Measurements from ENCODE around the gene MYL10. TPM values are rescaled to one million over a fixed set of nuclear protein-coding genes. Genes with fewer than 3 reads are reported as not detected.
"Not testable (repeated sequence)": the region's sequence is repeated elsewhere in the genome, so short reads cannot be mapped to it uniquely, and the experiment has no call there.

The MYL10 gene
- polyA plus RNA-seq, 4 donors, result not detected

- no peak overlapping the region for H3K4me3 ChIP-seq (ENCODE audit: low read depth in 1 of 3, low read length in 3 of 3)
- no peaks in the 10 kb centered on the region for H3K9me3 ChIP-seq (ENCODE audit: control insufficient read depth in 2 of 2, insufficient read depth in 1 of 2, low read depth in 1 of 2, low read length in 1 of 2)
- peaks cover 0 to 3% (median 0%) of the 10 kb centered on the region in 3 donors for H3K27me3 ChIP-seq (ENCODE audit: control insufficient read depth in 3 of 3, insufficient read depth in 3 of 3, low read length in 3 of 3)
- no peaks in the 10 kb centered on the region for H3K36me3 ChIP-seq (ENCODE audit: control insufficient read depth in 3 of 3, insufficient read depth in 2 of 3, low read depth in 1 of 3, low read length in 3 of 3)
- DNase-seq (no peak), FAIRE-seq (no peak)
- 74 to 87% (median 79%) methylated on average over 13 of the region's 13 CpGs for WGBS, 3 donors
- H3K27ac ChIP-seq (ENCODE audit: low read depth in 1 of 3, low read length in 2 of 3), result no peak overlapping the region
- H3K4me1 ChIP-seq (ENCODE audit: control insufficient read depth in 3 of 3, insufficient read depth in 2 of 3, low read depth in 1 of 3, low read length in 2 of 3), result peaks cover 0 to 4% (median 0%) of the 10 kb centered on the region in 3 donors
Observed at GRCh38 chr7:101645951-101646350, 16.9 kb upstream of the MYL10 start.

GRCh38 chr7:101644879-101645278 lies 15.8 kb upstream of the MYL10 start:
- peaks cover 0 to 4% (median 0%) of the 10 kb centered on the region in 3 donors for H3K4me1 ChIP-seq (ENCODE audit: control insufficient read depth in 3 of 3, insufficient read depth in 2 of 3, low read depth in 1 of 3, low read length in 2 of 3)
- no peaks in the 10 kb centered on the region for H3K36me3 ChIP-seq (ENCODE audit: control insufficient read depth in 3 of 3, insufficient read depth in 2 of 3, low read depth in 1 of 3, low read length in 3 of 3)
- 23 to 44% (median 29%) methylated on average over 17 to 18 of the region's 18 CpGs for WGBS, 3 donors
- FAIRE-seq (no peak), DNase-seq (peak; percentile 10 to 51)
- no peaks in the 10 kb centered on the region for H3K9me3 ChIP-seq (ENCODE audit: control insufficient read depth in 2 of 2, insufficient read depth in 1 of 2, low read depth in 1 of 2, low read length in 1 of 2)
- H3K27ac ChIP-seq (ENCODE audit: low read depth in 1 of 3, low read length in 2 of 3), result no peak overlapping the region
- H3K27me3 ChIP-seq (ENCODE audit: control insufficient read depth in 3 of 3, insufficient read depth in 3 of 3, low read length in 3 of 3), result peaks cover 0 to 3% (median 0%) of the 10 kb centered on the region in 3 donors
- no peak overlapping the region for H3K4me3 ChIP-seq (ENCODE audit: low read depth in 1 of 3, low read length in 3 of 3)

GRCh38 chr7:101639127-101639526 lies 10.0 kb upstream of the MYL10 start:
- not testable (repeated sequence) for H3K27me3 ChIP-seq (ENCODE audit: control insufficient read depth in 3 of 3, insufficient read depth in 3 of 3, low read length in 3 of 3); H3K9me3 ChIP-seq (ENCODE audit: control insufficient read depth in 2 of 2, insufficient read depth in 1 of 2, low read depth in 1 of 2, low read length in 1 of 2); H3K27ac ChIP-seq (ENCODE audit: low read depth in 1 of 3, low read length in 2 of 3); DNase-seq; H3K4me3 ChIP-seq (ENCODE audit: low read depth in 1 of 3, low read length in 3 of 3); H3K36me3 ChIP-seq (ENCODE audit: control insufficient read depth in 3 of 3, insufficient read depth in 2 of 3, low read depth in 1 of 3, low read length in 3 of 3); FAIRE-seq; H3K4me1 ChIP-seq (ENCODE audit: control insufficient read depth in 3 of 3, insufficient read depth in 2 of 3, low read depth in 1 of 3, low read length in 2 of 3)
- WGBS, 3 donors, result 90 to 94% (median 92%) methylated on average over 4 of the region's 4 CpGs

DNA sequence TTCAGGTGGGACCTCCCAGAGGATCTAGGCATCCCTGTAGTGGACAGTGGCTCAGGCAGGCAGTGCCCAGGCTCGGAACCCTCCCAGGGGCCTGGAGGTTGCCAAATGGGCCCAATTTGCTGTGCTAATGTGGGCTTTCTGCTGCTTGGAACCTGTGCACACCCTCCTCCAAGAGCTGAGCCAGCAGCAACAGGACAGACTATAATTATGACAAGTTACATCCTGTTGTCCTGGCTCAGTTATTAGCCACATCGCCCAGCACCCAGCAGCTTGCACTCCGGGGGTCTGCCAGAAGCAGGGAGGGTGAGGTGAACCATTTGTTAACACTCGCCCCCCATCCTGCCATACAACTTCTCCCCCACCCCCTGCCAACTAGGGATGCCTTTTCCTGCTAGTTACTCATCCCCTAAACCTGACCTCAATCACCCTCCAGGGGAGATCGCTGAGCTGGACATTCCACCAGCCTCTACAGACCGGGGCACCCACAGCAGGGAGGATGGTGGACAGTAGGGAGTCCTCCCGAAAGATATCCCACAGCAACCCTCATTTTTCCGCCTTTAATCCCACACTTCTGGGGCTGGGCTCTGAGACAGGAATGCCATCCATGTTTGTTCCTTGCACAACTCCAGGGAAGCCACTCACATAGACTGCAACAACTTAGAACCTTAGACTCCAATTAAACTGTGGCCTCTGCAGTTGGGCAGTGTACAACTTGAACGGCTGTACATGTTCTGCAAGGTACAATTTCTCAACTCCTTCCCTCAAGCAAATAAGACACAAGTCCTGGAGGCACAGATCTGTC lies 7.9 kb upstream of the MYL10 start:
- no peak for DNase-seq
- H3K4me1 ChIP-seq (ENCODE audit: control insufficient read depth in 3 of 3, insufficient read depth in 2 of 3, low read depth in 1 of 3, low read length in 2 of 3), result no peaks in the 10 kb centered on the region
- H3K36me3 ChIP-seq (ENCODE audit: control insufficient read depth in 3 of 3, insufficient read depth in 2 of 3, low read depth in 1 of 3, low read length in 3 of 3), result no peaks in the 10 kb centered on the region
- peaks cover 0 to 4% of the 10 kb centered on the region in 2 donors for H3K9me3 ChIP-seq (ENCODE audit: control insufficient read depth in 2 of 2, insufficient read depth in 1 of 2, low read depth in 1 of 2, low read length in 1 of 2)
- no peak overlapping the region for H3K4me3 ChIP-seq (ENCODE audit: low read depth in 1 of 3, low read length in 3 of 3)
- 76 to 81% (median 76%) methylated on average over 9 of the region's 9 CpGs for WGBS, 3 donors
- H3K27me3 ChIP-seq (ENCODE audit: control insufficient read depth in 3 of 3, insufficient read depth in 3 of 3, low read length in 3 of 3), result peaks cover 0 to 2% (median 0%) of the 10 kb centered on the region in 3 donors
- no peak for FAIRE-seq
- H3K27ac ChIP-seq (ENCODE audit: low read depth in 1 of 3, low read length in 2 of 3), result no peak overlapping the region

- Histone ChIP-seq H3K27me3 (ENCODE audit: control insufficient read depth in 3 of 3, insufficient read depth in 3 of 3, low read length in 3 of 3) (peaks cover 0 to 2% (median 0%) of the 10 kb centered on the region in 3 donors), H3K4me3 (ENCODE audit: low read depth in 1 of 3, low read length in 3 of 3) (no peak overlapping the region), H3K9me3 (ENCODE audit: control insufficient read depth in 2 of 2, insufficient read depth in 1 of 2, low read depth in 1 of 2, low read length in 1 of 2) (peaks cover 0 to 4% of the 10 kb centered on the region in 2 donors), H3K27ac (ENCODE audit: low read depth in 1 of 3, low read length in 2 of 3) (no peak overlapping the region), H3K4me1 (ENCODE audit: control insufficient read depth in 3 of 3, insufficient read depth in 2 of 3, low read depth in 1 of 3, low read length in 2 of 3) (no peaks in the 10 kb centered on the region), H3K36me3 (ENCODE audit: control insufficient read depth in 3 of 3, insufficient read depth in 2 of 3, low read depth in 1 of 3, low read length in 3 of 3) (no peaks in the 10 kb centered on the region)
- DNase-seq (no peak), FAIRE-seq (no peak)
- 72 to 88% (median 80%) methylated on average over 2 of the region's 2 CpGs for WGBS, 3 donors
Observed at GRCh38 chr7:101635484-101635883, 6.4 kb upstream of the MYL10 start.

DNA sequence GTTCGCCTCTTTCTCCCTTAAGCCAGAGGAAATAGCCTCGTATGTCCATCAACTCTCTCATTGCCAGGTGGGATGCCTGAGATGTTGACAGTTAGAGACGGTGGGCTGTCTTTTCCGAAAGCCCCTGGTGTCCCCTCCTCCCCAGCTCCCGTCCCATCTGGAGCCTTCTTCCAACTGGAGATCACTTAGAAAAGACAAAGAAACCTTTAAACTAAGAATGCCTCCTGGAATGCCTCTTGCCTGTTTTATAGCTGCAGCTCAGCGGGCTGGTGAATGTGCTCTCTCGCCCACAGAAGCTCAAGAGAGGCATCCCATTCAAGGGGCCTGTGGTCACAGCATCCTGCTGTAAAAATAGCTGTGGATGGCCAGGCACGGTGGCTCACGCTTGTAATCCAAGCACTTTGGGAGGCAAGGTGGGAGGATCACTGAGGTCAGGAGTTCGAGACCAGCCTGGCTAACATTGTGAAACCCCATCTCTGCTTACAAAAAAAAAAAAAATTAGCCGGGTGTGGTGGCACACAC lies 5.2 kb upstream of the MYL10 start:
- DNase-seq, result no peak
- Histone ChIP-seq H3K4me1 (ENCODE audit: control insufficient read depth in 3 of 3, insufficient read depth in 2 of 3, low read depth in 1 of 3, low read length in 2 of 3) (no peaks in the 10 kb centered on the region), H3K27ac (ENCODE audit: low read depth in 1 of 3, low read length in 2 of 3) (no peak overlapping the region), H3K36me3 (ENCODE audit: control insufficient read depth in 3 of 3, insufficient read depth in 2 of 3, low read depth in 1 of 3, low read length in 3 of 3) (no peaks in the 10 kb centered on the region), H3K27me3 (ENCODE audit: control insufficient read depth in 3 of 3, insufficient read depth in 3 of 3, low read length in 3 of 3) (peaks cover 0 to 2% (median 0%) of the 10 kb centered on the region in 3 donors), H3K9me3 (ENCODE audit: control insufficient read depth in 2 of 2, insufficient read depth in 1 of 2, low read depth in 1 of 2, low read length in 1 of 2) (peaks cover 0 to 4% of the 10 kb centered on the region in 2 donors), H3K4me3 (ENCODE audit: low read depth in 1 of 3, low read length in 3 of 3) (no peak overlapping the region)
- WGBS, 3 donors, result 84 to 92% (median 85%) methylated on average over 11 of the region's 11 CpGs
- no peak for FAIRE-seq

- Histone ChIP-seq H3K27me3 (ENCODE audit: control insufficient read depth in 3 of 3, insufficient read depth in 3 of 3, low read length in 3 of 3) (peaks cover 0 to 2% (median 0%) of the 10 kb centered on the region in 3 donors), H3K9me3 (ENCODE audit: control insufficient read depth in 2 of 2, insufficient read depth in 1 of 2, low read depth in 1 of 2, low read length in 1 of 2) (peaks cover 0 to 4% of the 10 kb centered on the region in 2 donors), H3K27ac (ENCODE audit: low read depth in 1 of 3, low read length in 2 of 3) (no peak overlapping the region), H3K36me3 (ENCODE audit: control insufficient read depth in 3 of 3, insufficient read depth in 2 of 3, low read depth in 1 of 3, low read length in 3 of 3) (no peaks in the 10 kb centered on the region), H3K4me3 (ENCODE audit: low read depth in 1 of 3, low read length in 3 of 3) (no peak overlapping the region), H3K4me1 (ENCODE audit: control insufficient read depth in 3 of 3, insufficient read depth in 2 of 3, low read depth in 1 of 3, low read length in 2 of 3) (no peaks in the 10 kb centered on the region)
- 79 to 89% (median 83%) methylated on average over 6 of the region's 6 CpGs for WGBS, 3 donors
- FAIRE-seq, result no peak
- DNase-seq, result no peak
Observed at GRCh38 chr7:101633511-101633910, 4.4 kb upstream of the MYL10 start.

DNA sequence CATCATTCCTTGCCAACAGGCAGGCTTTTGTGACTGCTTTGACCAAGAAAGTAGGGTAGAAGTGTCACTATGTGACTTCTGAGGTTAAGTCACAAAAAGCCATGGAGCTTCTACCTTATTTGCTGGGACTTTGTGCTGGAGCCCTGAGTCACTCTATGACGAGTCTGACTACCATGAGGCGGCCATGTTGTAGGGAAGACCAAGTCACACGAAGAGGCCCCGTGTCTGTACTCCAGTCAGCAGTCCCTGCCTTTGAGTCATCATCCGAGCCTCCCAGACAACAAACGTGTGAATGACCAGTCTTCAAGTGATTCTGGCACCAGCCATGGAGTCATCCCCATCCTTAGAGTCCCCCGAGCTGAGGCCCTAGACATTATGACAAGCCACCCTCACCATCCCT lies 3.5 kb upstream of the MYL10 start:
- Histone ChIP-seq H3K4me1 (ENCODE audit: control insufficient read depth in 3 of 3, insufficient read depth in 2 of 3, low read depth in 1 of 3, low read length in 2 of 3) (no peaks in the 10 kb centered on the region), H3K9me3 (ENCODE audit: control insufficient read depth in 2 of 2, insufficient read depth in 1 of 2, low read depth in 1 of 2, low read length in 1 of 2) (peaks cover 0 to 4% of the 10 kb centered on the region in 2 donors), H3K27ac (ENCODE audit: low read depth in 1 of 3, low read length in 2 of 3) (no peak overlapping the region), H3K36me3 (ENCODE audit: control insufficient read depth in 3 of 3, insufficient read depth in 2 of 3, low read depth in 1 of 3, low read length in 3 of 3) (no peaks in the 10 kb centered on the region), H3K27me3 (ENCODE audit: control insufficient read depth in 3 of 3, insufficient read depth in 3 of 3, low read length in 3 of 3) (peaks cover 0 to 2% (median 0%) of the 10 kb centered on the region in 3 donors), H3K4me3 (ENCODE audit: low read depth in 1 of 3, low read length in 3 of 3) (no peak overlapping the region)
- FAIRE-seq, result no peak
- WGBS, 3 donors, result 88 to 94% (median 90%) methylated on average over 7 of the region's 7 CpGs
- DNase-seq, result no peak
